ENCODE measurements around the gene RPL10.

- TF ChIP-seq CTCF (IDR thresholded peaks at IDR 0.05) (no peak), POLR2A (IDR thresholded peaks at IDR 0.05) (no peak)
These were observed 44.2 kb upstream of the RPL10 start for GRCh38 chrX:154354013-154354412.

Data from tibial nerve (tissue), 3 donors.